Keratinocyte (primary cell): Measurements from ENCODE around the gene EMP2. TPM values are rescaled to one million over a fixed set of nuclear protein-coding genes. Genes with fewer than 3 reads are reported as not detected.

ENCODE experiments used
- DNase-seq: peaks from one replicate; pipeline ENCODE4 v3.0.0-alpha.2; 2011; ENCODE audit warnings: low read depth, missing footprints, low spot score
- FAIRE-seq: peaks from 2 replicates; lab custom pipeline; 2011; peaks lifted over from hg19 to GRCh38; lab: Jason Lieb, UNC
- H2AFZ ChIP-seq: 2 replicates; pipeline ENCODE4 v1.6.0; 2012; ENCODE audit warnings: low read length, control low read depth, inconsistent platforms; ENCODE audit not compliant: control insufficient read depth
- H3K27ac ChIP-seq: 2 replicates; pipeline ENCODE4 v1.5.1; 2011; ENCODE audit warnings: low read length; ENCODE audit not compliant: control insufficient read depth, insufficient read depth
- H3K27me3 ChIP-seq: 3 replicates; pipeline ENCODE4 v1.6.0; 2011; ENCODE audit warnings: low read length; ENCODE audit not compliant: control insufficient read depth, insufficient read depth; ENCODE audit errors: extremely low read depth
- H3K36me3 ChIP-seq, 2 experiments: 2 replicates in 1 of 2; 3 replicates in 1 of 2; pipeline ENCODE4 v1.5.1; 2011; ENCODE audit warnings: low read length in 2 of 2, mild to moderate bottlenecking in 1 of 2; ENCODE audit not compliant: control insufficient read depth in 2 of 2, insufficient read depth in 2 of 2; ENCODE audit errors: extremely low read depth in 1 of 2
- H3K4me1 ChIP-seq: 3 replicates; pipeline ENCODE4 v1.5.1; 2011; ENCODE audit warnings: low read length; ENCODE audit not compliant: control insufficient read depth, insufficient read depth; ENCODE audit errors: extremely low read depth
- H3K4me2 ChIP-seq: 3 replicates; pipeline ENCODE4 v1.6.0; 2011; ENCODE audit warnings: low read depth, low read length; ENCODE audit not compliant: control insufficient read depth, insufficient read depth; ENCODE audit errors: extremely low read depth
- H3K4me3 ChIP-seq, 3 experiments: fragments of 200-600 bp in 1 of 3; sonication (generic) in 1 of 3; 2 replicates in 2 of 3; 3 replicates in 1 of 3; pipeline ENCODE4 v1.5.1; 2011 to 2016; ENCODE audit warnings: low read length in 3 of 3, mild to moderate bottlenecking in 3 of 3, control low read depth in 2 of 3, inconsistent platforms in 1 of 3, low read depth in 1 of 3, mixed read lengths in 1 of 3, mixed run types in 1 of 3, moderate library complexity in 1 of 3; ENCODE audit not compliant: control insufficient read depth in 2 of 3, insufficient read depth in 2 of 3; ENCODE audit errors: extremely low read depth in 1 of 3
- H3K79me2 ChIP-seq: 2 replicates; pipeline ENCODE4 v1.6.0; 2012; ENCODE audit warnings: low read length; ENCODE audit not compliant: control insufficient read depth, insufficient read depth
- H3K9ac ChIP-seq: 3 replicates; pipeline ENCODE4 v1.6.0; 2011; ENCODE audit warnings: low read length; ENCODE audit not compliant: control insufficient read depth, insufficient read depth; ENCODE audit errors: extremely low read depth
- H3K9me1 ChIP-seq: 3 replicates; pipeline ENCODE4 v1.6.0; 2011; ENCODE audit warnings: low read length; ENCODE audit not compliant: control insufficient read depth, insufficient read depth; ENCODE audit errors: extremely low read depth
- H3K9me3 ChIP-seq: 2 replicates; pipeline ENCODE4 v1.5.1; 2012; ENCODE audit warnings: low read depth, low read length; ENCODE audit not compliant: control insufficient read depth
- H4K20me1 ChIP-seq: 3 replicates; pipeline ENCODE4 v1.6.0; 2011; ENCODE audit warnings: low read length; ENCODE audit not compliant: control insufficient read depth, insufficient read depth; ENCODE audit errors: extremely low read depth
- CTCF ChIP-seq, 3 experiments: IDR thresholded peaks in 1 of 3; conservative IDR thresholded peaks in 1 of 3; optimal IDR thresholded peaks in 1 of 3; 2 replicates in 2 of 3; 3 replicates in 1 of 3; pipeline versions ENCODE3 to v1.5.1; 2011; ENCODE audit warnings: low read length in 3 of 3, mild to moderate bottlenecking in 3 of 3, moderate library complexity in 2 of 3, control low read depth in 1 of 3, inconsistent platforms in 1 of 3; ENCODE audit not compliant: insufficient read depth in 2 of 3; ENCODE audit errors: extremely low read depth in 1 of 3
- EZH2 ChIP-seq: IDR thresholded peaks from one replicate; pipeline ENCODE4 v1.6.1; 2012; ENCODE audit warnings: inconsistent platforms, mild to moderate bottlenecking, low read length, moderate library complexity
- dilution Hi-C: fragments of 300-500 bp; cut with MboI; formaldehyde crosslinking; loops from one replicate; pipeline ENCODE4 v1.7.0; 2020; ENCODE audit warnings: low sequenced_read_pairs; ENCODE audit not compliant: extremely low pct_ligation_motif_present
- polyA plus RNA-seq, 5 experiments: library from polyadenylated mRNA; depleted of rRNA in 3 of 5; stranded (reverse) in 3 of 5; stranded (forward) in 1 of 5; unstranded in 1 of 5; fragments of >200 nt; gene quantifications; 1 replicate in 1 of 5; 2 replicates in 3 of 5; 3 replicates in 1 of 5; pipeline versions ENCODE4 v1.2.1 to v1.2.3, GENCODE V29; 2011 to 2012; ENCODE audit warnings: missing spikeins in 2 of 5, low read depth in 1 of 5, low replicate concordance in 1 of 5

The EMP2 gene
- polyA plus RNA-seq, 1 donor (not counting 4 experiments of a cell fraction or from before 2014, with no cell fraction given), result 19.1 TPM

- H3K9me3 ChIP-seq, result no peaks in the 10 kb centered on the region
- no peak for DNase-seq
- FAIRE-seq, result no peak
- no peaks in the 10 kb centered on the region for H3K36me3 ChIP-seq
- H3K79me2 ChIP-seq, result no peaks in the 10 kb centered on the region
- TF ChIP-seq CTCF (optimal IDR thresholded peaks at IDR 0.05 in 1 of 3, IDR thresholded peaks at IDR 0.05 in 1 of 3, conservative IDR thresholded peaks at IDR 0.05 in 1 of 3; ENCODE audit: extremely low read depth in 1 of 3, insufficient read depth in 2 of 3, low read length in 3 of 3) (no peak), EZH2 (no peak)
- H3K9ac ChIP-seq, result no peak overlapping the region
- no peak overlapping the region for H3K27ac ChIP-seq
- H4K20me1 ChIP-seq, result no peaks in the 10 kb centered on the region
- peak overlapping the region; percentile 5 for H2AFZ ChIP-seq
- peaks cover 10% of the 10 kb centered on the region for H3K4me1 ChIP-seq
- dilution Hi-C loops, result no loop called here
- no peak overlapping the region for H3K4me2 ChIP-seq
- no peak overlapping the region for H3K4me3 ChIP-seq
- peaks cover 4% of the 10 kb centered on the region for H3K27me3 ChIP-seq
- no peaks in the 10 kb centered on the region for H3K9me1 ChIP-seq
Observed at GRCh38 chr16:10601444-10602408, 21.3 kb upstream of the EMP2 start.

- TF ChIP-seq CTCF (optimal IDR thresholded peaks at IDR 0.05 in 1 of 3, IDR thresholded peaks at IDR 0.05 in 1 of 3, conservative IDR thresholded peaks at IDR 0.05 in 1 of 3; ENCODE audit: extremely low read depth in 1 of 3, insufficient read depth in 2 of 3, low read length in 3 of 3), result no peak
- TF ChIP-seq EZH2, result no peak
- Histone ChIP-seq H2AFZ (peak overlapping the region; percentile 5), H3K79me2 (no peaks in the 10 kb centered on the region), H3K9me1 (no peaks in the 10 kb centered on the region), H3K27me3 (peaks cover 4% of the 10 kb centered on the region), H3K9ac (no peak overlapping the region), H4K20me1 (no peaks in the 10 kb centered on the region), H3K27ac (no peak overlapping the region), H3K4me1 (peaks cover 10% of the 10 kb centered on the region), H3K4me3 (no peak overlapping the region), H3K4me2 (peak overlapping the region; percentile 31), H3K9me3 (no peaks in the 10 kb centered on the region), H3K36me3 (no peaks in the 10 kb centered on the region)
- dilution Hi-C loops, result no loop called here
- DNase-seq (no peak), FAIRE-seq (no peak)
Observed at GRCh38 chr16:10600782-10601443, 20.5 kb upstream of the EMP2 start.
